HEK293T (cell line): Measurements from ENCODE around the gene PRKAR1B.

Source experiments
- CTCF ChIA-PET: fragments of 350-600 bp; formaldehyde crosslinking; extraction: SDS; loops from one replicate; lab custom pipeline; 2021; ENCODE audit warnings: antibody characterized with exemption, inconsistent platforms; lab: Yijun Ruan, JAX
- POLR2A ChIA-PET: fragments of 350-600 bp; formaldehyde crosslinking; extraction: SDS; loops from one replicate; lab custom pipeline; 2020; ENCODE audit warnings: antibody characterized with exemption, inconsistent platforms; lab: Yijun Ruan, JAX
- DNase-seq: peaks from one replicate; pipeline ENCODE4 v3.0.0; 2012; ENCODE audit warnings: mixed read lengths; ENCODE audit errors: extremely low spot score
- ARNT ChIP-seq: fragments of 450-650 bp; IDR thresholded peaks from 2 replicates; pipeline ENCODE4 v1.6.1; 2017; ENCODE audit warnings: mild to moderate bottlenecking
- BHLHE40 ChIP-seq: fragments of 450-650 bp; IDR thresholded peaks from 2 replicates; pipeline ENCODE4 v1.6.1; 2016; ENCODE audit warnings: mild to moderate bottlenecking, moderate library complexity, borderline replicate concordance
- CTBP1 ChIP-seq: fragments of 450-650 bp; IDR thresholded peaks from 2 replicates; pipeline ENCODE4 v1.6.1; 2016; ENCODE audit warnings: borderline replicate concordance
- ELF4 ChIP-seq: fragments of 450-650 bp; IDR thresholded peaks from 2 replicates; pipeline ENCODE4 v1.6.1; 2017; ENCODE audit warnings: antibody characterized with exemption
- FOXA1 ChIP-seq: fragments of 450-650 bp; IDR thresholded peaks from 2 replicates; pipeline ENCODE4 v1.6.1; 2016; ENCODE audit warnings: mild to moderate bottlenecking
- FOXK2 ChIP-seq: fragments of 450-650 bp; IDR thresholded peaks from 2 replicates; pipeline ENCODE4 v1.6.1; 2016; ENCODE audit warnings: mild to moderate bottlenecking
- FOXM1 ChIP-seq: fragments of 450-650 bp; IDR thresholded peaks from 2 replicates; pipeline ENCODE4 v1.6.1; 2017; ENCODE audit warnings: mild to moderate bottlenecking, borderline replicate concordance
- HDGF ChIP-seq: fragments of 450-650 bp; IDR thresholded peaks from 2 replicates; pipeline ENCODE4 v1.6.1; 2017; ENCODE audit warnings: antibody characterized with exemption, borderline replicate concordance
- L3MBTL2 ChIP-seq: fragments of 450-650 bp; conservative IDR thresholded peaks from 2 replicates; pipeline ENCODE4 v1.6.1; 2016; ENCODE audit warnings: mild to moderate bottlenecking
- LEF1 ChIP-seq: fragments of 450-650 bp; IDR thresholded peaks from 2 replicates; pipeline ENCODE4 v1.6.1; 2017; ENCODE audit warnings: mild to moderate bottlenecking, borderline replicate concordance
- NFRKB ChIP-seq: fragments of 450-650 bp; IDR thresholded peaks from 2 replicates; pipeline ENCODE4 v1.6.1; 2016; ENCODE audit warnings: mild to moderate bottlenecking, moderate library complexity
- PKNOX1 ChIP-seq: fragments of 450-650 bp; IDR thresholded peaks from 2 replicates; pipeline ENCODE4 v1.6.1; 2016
- SP1 ChIP-seq: fragments of 450-650 bp; IDR thresholded peaks from 2 replicates; pipeline ENCODE4 v1.6.1; 2017
- SUZ12 ChIP-seq: fragments of 450-650 bp; IDR thresholded peaks from 2 replicates; pipeline ENCODE4 v1.6.1; 2016; ENCODE audit warnings: mild to moderate bottlenecking
- TARDBP ChIP-seq: fragments of 450-650 bp; IDR thresholded peaks from 2 replicates; pipeline ENCODE4 v1.6.1; 2016
- ZNF384 ChIP-seq: fragments of 450-650 bp; IDR thresholded peaks from 2 replicates; pipeline ENCODE4 v1.6.1; 2016

The PRKAR1B gene

GRCh38 chr7:573269-573932, 153.7 kb downstream of the PRKAR1B start:
- DNase-seq: no peak
- no peak for TF ChIP-seq HDGF
- no peak for TF ChIP-seq L3MBTL2
- TF ChIP-seq FOXA1: no peak
- no peak for TF ChIP-seq ZNF384
- TF ChIP-seq ARNT: no peak
- POLR2A ChIA-PET: no interaction called here
- CTCF ChIA-PET: no interaction called here

GRCh38 chr7:572416-573268, 154.4 kb downstream of the PRKAR1B start:
- POLR2A ChIA-PET: no interaction called here
- TF ChIP-seq ARNT (no peak), PKNOX1 (no peak), SP1 (no peak), CTBP1 (no peak), LEF1 (no peak), FOXA1 (no peak)
- DNase-seq: no peak
- CTCF ChIA-PET: no interaction called here

DNA sequence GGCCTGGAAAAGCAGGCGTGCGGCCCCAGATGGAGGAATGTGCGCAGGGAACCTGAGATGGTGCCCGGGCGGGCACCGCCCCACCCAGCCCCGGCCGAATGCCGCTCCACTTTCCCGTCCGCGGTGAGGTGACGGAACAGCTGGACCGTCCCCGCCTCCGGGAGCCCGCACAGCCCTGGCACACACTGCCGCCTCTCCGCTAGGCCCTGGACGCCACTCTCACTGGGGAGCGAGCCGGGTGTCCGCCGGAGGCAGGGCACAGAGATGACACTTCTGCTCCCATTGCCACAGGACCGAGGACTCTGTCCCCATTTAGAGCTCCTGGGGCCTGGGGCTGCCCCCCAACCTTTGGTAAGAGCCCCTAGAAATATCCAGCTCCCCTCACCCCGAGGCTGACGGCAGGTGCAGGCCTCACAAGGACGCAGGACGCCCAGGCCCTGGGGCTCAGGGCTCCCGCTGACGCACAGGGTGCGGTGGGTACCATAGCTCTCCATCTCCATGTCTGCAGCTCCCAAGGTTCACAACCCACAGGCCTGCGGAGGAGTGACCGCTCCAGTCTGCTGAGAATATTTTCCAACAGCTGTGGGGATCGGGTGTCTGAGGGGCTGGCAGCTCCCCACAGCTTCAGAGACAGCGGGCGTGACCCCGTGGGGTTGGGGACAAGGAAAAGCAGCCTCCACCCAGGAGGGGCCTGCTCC, 155.2 kb downstream of the PRKAR1B start:
- TF ChIP-seq ARNT (no peak), FOXA1 (no peak), BHLHE40 (no peak), ELF4 (no peak), FOXK2 (no peak), LEF1 (no peak), HDGF (no peak), SP1 (no peak), PKNOX1 (no peak), FOXM1 (no peak), SUZ12 (no peak), ZNF384 (no peak), TARDBP (no peak), NFRKB (no peak), L3MBTL2 (no peak), CTBP1 (no peak)
- CTCF ChIA-PET: no interaction called here
- POLR2A ChIA-PET: no interaction called here
- no peak for DNase-seq

DNA sequence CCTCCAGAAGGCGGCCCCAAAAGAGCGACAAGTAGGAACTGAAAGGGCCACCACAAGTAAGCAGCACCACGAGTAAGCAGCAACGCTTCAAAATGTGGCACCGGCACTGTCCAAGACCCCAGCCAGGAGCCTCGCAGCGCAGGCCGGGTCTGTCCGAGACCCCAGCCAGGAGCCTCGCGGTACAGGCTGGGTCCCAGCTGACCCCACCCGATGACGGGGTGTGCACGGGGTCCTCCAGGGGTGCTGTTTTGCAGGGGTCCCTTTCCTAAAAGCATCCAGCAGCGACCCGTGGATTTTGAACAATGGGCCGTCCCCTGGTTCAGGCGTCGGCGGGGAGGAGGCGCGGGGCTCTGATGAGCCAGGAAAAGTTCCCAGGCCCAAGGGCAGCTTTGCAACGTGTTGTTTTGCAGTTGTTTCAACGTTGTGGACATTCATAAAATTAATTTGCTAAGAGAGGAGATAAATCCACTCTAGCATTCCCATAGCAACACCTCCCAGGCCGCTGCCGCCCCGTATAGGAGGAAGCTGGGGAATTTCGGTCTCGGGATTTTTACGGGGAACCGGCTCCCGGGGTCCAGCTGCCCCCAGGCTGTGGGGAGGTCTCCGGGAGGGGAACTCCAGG, 155.9 kb downstream of the PRKAR1B start:
- ChIA-PET POLR2A (no interaction called here), CTCF (no interaction called here)
- DNase-seq: no peak
- TF ChIP-seq SUZ12 (no peak), LEF1 (no peak), TARDBP (no peak), CTBP1 (no peak), PKNOX1 (no peak), NFRKB (no peak), FOXM1 (no peak), SP1 (no peak), ELF4 (no peak), FOXA1 (no peak), ARNT (no peak), BHLHE40 (no peak)

- TF ChIP-seq SP1: no peak
- TF ChIP-seq LEF1: no peak
- no peak for TF ChIP-seq ARNT
- no peak for TF ChIP-seq TARDBP
- TF ChIP-seq NFRKB: no peak
- no peak for TF ChIP-seq PKNOX1
- TF ChIP-seq FOXK2: no peak
- no peak for TF ChIP-seq ELF4
- ChIA-PET CTCF (no interaction called here), POLR2A (no interaction called here)
- DNase-seq: no peak
These were observed 156.3 kb downstream of the PRKAR1B start for GRCh38 chr7:570801-571070.
